ENCODE measurements around the gene GPR37L1. TPM values are rescaled to one million over a fixed set of nuclear protein-coding genes. Genes with fewer than 3 reads are reported as not detected.

The GPR37L1 gene
- total RNA-seq, 2 experiments from 2014 or later, result not detected

GRCh38 chr1:202164271-202165037, 41.7 kb downstream of the GPR37L1 start:
- no peaks in the 10 kb centered on the region for H3K36me3 ChIP-seq (ENCODE audit: insufficient read depth, low read length)
- no peaks in the 10 kb centered on the region for H3K27me3 ChIP-seq (ENCODE audit: control insufficient read depth in 1 of 2, insufficient read depth in 2 of 2, low read length in 2 of 2)
- H3K9me3 ChIP-seq (ENCODE audit: control insufficient read depth in 1 of 2, insufficient read depth in 1 of 2, low read length in 2 of 2), result no peaks in the 10 kb centered on the region
- peak; percentile 56 to 93 (median 70) for DNase-seq
- H3K4me1 ChIP-seq (ENCODE audit: insufficient read depth, low read length), result peaks cover 73% of the 10 kb centered on the region
- Mint-ChIP-seq H3K4me3 (peak overlapping the region; percentile 69), H3K27ac (peak overlapping the region; percentile 99), H3K4me1 (ENCODE audit: low read depth) (peaks cover 71% of the 10 kb centered on the region), H3K9me3 (no peaks in the 10 kb centered on the region), H3K27me3 (no peaks in the 10 kb centered on the region), H3K36me3 (ENCODE audit: low read depth) (peaks cover 12% of the 10 kb centered on the region)
- H3K27ac ChIP-seq (ENCODE audit: low read depth in 1 of 2, low read length in 2 of 2), result no peak overlapping the region
- POLR2A ChIA-PET, result interaction anchor here (2.6 kb wide), 1 partner anchor 10 kb away, joined by 8 read pairs; no protein-coding TSS in a partner anchor
- no peak for TF ChIP-seq CTCF (IDR thresholded peaks at IDR 0.05)
- intact Hi-C loops (cut with DNase I, micrococcal nuclease), result no loop called here
- CTCF ChIA-PET, result interaction anchor here (1.5 to 4.5 kb wide), 2 partner anchors 9 to 25 kb away, joined by 3 to 22 read pairs; no protein-coding TSS in a partner anchor
- ATAC-seq (ENCODE audit: poor library complexity), result peak; percentile 83
- H3K4me3 ChIP-seq (ENCODE audit: low read length), result peak overlapping the region; percentile 22

DNA sequence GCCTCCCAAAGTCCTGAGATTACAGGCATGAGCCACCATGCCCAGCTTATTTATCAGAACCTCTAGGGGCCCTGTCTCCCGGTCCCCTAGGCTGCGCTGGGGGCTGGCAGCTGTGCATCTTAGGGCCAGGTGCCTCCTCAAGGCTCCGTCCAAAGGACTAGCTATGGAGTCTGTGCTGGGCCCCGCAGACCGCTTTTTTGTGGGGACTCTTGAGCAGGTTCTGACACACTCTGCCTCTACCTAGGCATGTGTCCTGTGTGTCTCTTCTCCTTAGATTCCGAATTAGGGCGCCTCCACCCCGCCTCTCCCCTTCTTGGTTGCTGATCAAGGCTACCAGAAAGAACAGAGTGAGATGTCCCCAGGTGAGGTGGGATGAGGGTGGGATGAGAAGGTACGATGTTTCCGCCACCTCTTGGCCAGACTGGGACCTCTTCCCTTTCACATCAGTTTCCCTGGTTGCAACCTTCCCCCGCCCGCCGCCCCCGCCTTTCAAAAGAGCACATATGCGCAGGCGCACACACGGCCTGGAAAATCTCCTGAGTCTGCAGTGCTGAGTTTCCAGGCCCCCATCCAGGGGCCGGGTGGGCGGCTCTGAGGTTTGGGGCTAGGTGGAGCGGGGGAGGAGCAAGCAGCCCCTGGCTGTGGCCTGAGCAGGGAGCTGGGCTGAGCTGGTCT, 42.7 kb downstream of the GPR37L1 start:
- no peak for TF ChIP-seq CTCF (IDR thresholded peaks at IDR 0.05)
- Mint-ChIP-seq H3K27me3 (no peaks in the 10 kb centered on the region), H3K36me3 (ENCODE audit: low read depth) (peaks cover 2% of the 10 kb centered on the region), H3K9me3 (no peaks in the 10 kb centered on the region), H3K4me3 (peak overlapping the region; percentile 69), H3K4me1 (ENCODE audit: low read depth) (peaks cover 61% of the 10 kb centered on the region), H3K27ac (peak overlapping the region; percentile 99)
- Histone ChIP-seq H3K27ac (ENCODE audit: low read depth in 1 of 2, low read length in 2 of 2) (peak overlapping the region; percentile 13 to 58), H3K4me1 (ENCODE audit: insufficient read depth, low read length) (peaks cover 65% of the 10 kb centered on the region), H3K27me3 (ENCODE audit: control insufficient read depth in 1 of 2, insufficient read depth in 2 of 2, low read length in 2 of 2) (no peaks in the 10 kb centered on the region), H3K36me3 (ENCODE audit: insufficient read depth, low read length) (no peaks in the 10 kb centered on the region), H3K4me3 (ENCODE audit: low read length) (peak overlapping the region; percentile 22), H3K9me3 (ENCODE audit: control insufficient read depth in 1 of 2, insufficient read depth in 1 of 2, low read length in 2 of 2) (no peaks in the 10 kb centered on the region)
- intact Hi-C loops (cut with DNase I, micrococcal nuclease), result no loop called here
- POLR2A ChIA-PET, result interaction anchor here (1.5 kb wide), 1 partner anchor 11 kb away, joined by 4 read pairs; no protein-coding TSS in a partner anchor
- CTCF ChIA-PET, result interaction anchor here (1.5 to 4.5 kb wide), 2 partner anchors 10 to 24 kb away, joined by 3 to 22 read pairs; no protein-coding TSS in a partner anchor
- DNase-seq (peak in 5 of 14 experiments; percentile 12 to 55 (median 36)), ATAC-seq (ENCODE audit: poor library complexity) (peak; percentile 4)

- CTCF ChIA-PET, result interaction anchor here (1.5 to 4.5 kb wide), 2 partner anchors 11 to 23 kb away, joined by 3 to 22 read pairs; no protein-coding TSS in a partner anchor
- no peak overlapping the region for H3K27ac ChIP-seq (ENCODE audit: low read depth in 1 of 2, low read length in 2 of 2)
- no peak for DNase-seq
Observed at GRCh38 chr1:202165942-202166843, 43.5 kb downstream of the GPR37L1 start.

More at GRCh38 chr1:202165942-202166843, 43.5 kb downstream of the GPR37L1 start:
- Histone ChIP-seq H3K4me3 (ENCODE audit: low read length) (no peak overlapping the region), H3K4me1 (ENCODE audit: insufficient read depth, low read length) (peaks cover 65% of the 10 kb centered on the region), H3K9me3 (ENCODE audit: control insufficient read depth in 1 of 2, insufficient read depth in 1 of 2, low read length in 2 of 2) (no peaks in the 10 kb centered on the region), H3K27me3 (ENCODE audit: control insufficient read depth in 1 of 2, insufficient read depth in 2 of 2, low read length in 2 of 2) (no peaks in the 10 kb centered on the region), H3K36me3 (ENCODE audit: insufficient read depth, low read length) (no peaks in the 10 kb centered on the region)
- H3K4me1 Mint-ChIP-seq (ENCODE audit: low read depth), result peaks cover 53% of the 10 kb centered on the region
- ATAC-seq (ENCODE audit: poor library complexity), result no peak
- H3K9me3 Mint-ChIP-seq, result no peaks in the 10 kb centered on the region
- no peaks in the 10 kb centered on the region for H3K36me3 Mint-ChIP-seq (ENCODE audit: low read depth)
- peak overlapping the region; percentile 69 for H3K4me3 Mint-ChIP-seq
- no peaks in the 10 kb centered on the region for H3K27me3 Mint-ChIP-seq
- POLR2A ChIA-PET, result interaction anchor here (1.5 kb wide), 1 partner anchor 12 kb away, joined by 4 read pairs; no protein-coding TSS in a partner anchor
- H3K27ac Mint-ChIP-seq, result peak overlapping the region; percentile 99
- TF ChIP-seq CTCF (IDR thresholded peaks at IDR 0.05), result no peak
- intact Hi-C loops (cut with DNase I, micrococcal nuclease), result no loop called here
